Suprapubic skin (tissue), 4 donors: ENCODE data around the gene ABCC8.

Experiments used
- EP300 ChIP-seq: sonication (generic); formaldehyde crosslinking; IDR thresholded peaks from one replicate; pipeline ENCODE4 v1.6.1; 2017; ENCODE audit warnings: antibody characterized with exemption
- POLR2A ChIP-seq, 2 donors: fragments of 450-650 bp; IDR thresholded peaks; one replicate each; pipeline ENCODE4 v1.6.1; 2017; ENCODE audit warnings: antibody characterized with exemption in 2 of 2, mild to moderate bottlenecking in 2 of 2, moderate library complexity in 2 of 2
- POLR2AphosphoS5 ChIP-seq, 3 donors: sonication (generic); formaldehyde crosslinking; IDR thresholded peaks; one replicate each; pipeline ENCODE4 v1.6.1; 2017; ENCODE audit warnings: antibody characterized with exemption in 3 of 3
- TF ChIP-seq, protein P1 (sequence below), 2 donors: fragments of 200-600 bp in 1 of 2; fragments of 450-650 bp in 1 of 2; sonication (generic) in 1 of 2; IDR thresholded peaks; one replicate each; pipeline ENCODE4 v1.5.1; 2016 to 2019; ENCODE audit warnings: antibody characterized with exemption in 2 of 2, mild to moderate bottlenecking in 1 of 2, moderate library complexity in 1 of 2

- TF ChIP-seq, protein P1, sequence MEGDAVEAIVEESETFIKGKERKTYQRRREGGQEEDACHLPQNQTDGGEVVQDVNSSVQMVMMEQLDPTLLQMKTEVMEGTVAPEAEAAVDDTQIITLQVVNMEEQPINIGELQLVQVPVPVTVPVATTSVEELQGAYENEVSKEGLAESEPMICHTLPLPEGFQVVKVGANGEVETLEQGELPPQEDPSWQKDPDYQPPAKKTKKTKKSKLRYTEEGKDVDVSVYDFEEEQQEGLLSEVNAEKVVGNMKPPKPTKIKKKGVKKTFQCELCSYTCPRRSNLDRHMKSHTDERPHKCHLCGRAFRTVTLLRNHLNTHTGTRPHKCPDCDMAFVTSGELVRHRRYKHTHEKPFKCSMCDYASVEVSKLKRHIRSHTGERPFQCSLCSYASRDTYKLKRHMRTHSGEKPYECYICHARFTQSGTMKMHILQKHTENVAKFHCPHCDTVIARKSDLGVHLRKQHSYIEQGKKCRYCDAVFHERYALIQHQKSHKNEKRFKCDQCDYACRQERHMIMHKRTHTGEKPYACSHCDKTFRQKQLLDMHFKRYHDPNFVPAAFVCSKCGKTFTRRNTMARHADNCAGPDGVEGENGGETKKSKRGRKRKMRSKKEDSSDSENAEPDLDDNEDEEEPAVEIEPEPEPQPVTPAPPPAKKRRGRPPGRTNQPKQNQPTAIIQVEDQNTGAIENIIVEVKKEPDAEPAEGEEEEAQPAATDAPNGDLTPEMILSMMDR (IDR thresholded peaks at IDR 0.05) = no peak
- TF ChIP-seq POLR2AphosphoS5 (IDR thresholded peaks at IDR 0.05) (no peak), EP300 (no peak), POLR2A (IDR thresholded peaks at IDR 0.05) (no peak)
Measured at GRCh38 chr11:17381156-17381555, 95.5 kb downstream of the ABCC8 start.
